ENCODE data around the gene GSG1L.
"Not testable (repeated sequence)": the region's sequence is repeated elsewhere in the genome, so short reads cannot be mapped to it uniquely, and the experiment has no call there.

GSG1L gene

GRCh38 chr16:27745348-27745747 lies 318.2 kb downstream of the GSG1L start:
- no peak for DNase-seq

- no peak for DNase-seq
Measured at GRCh38 chr16:27743963-27744362, 319.6 kb downstream of the GSG1L start.

- DNase-seq, result not testable (repeated sequence)
Measured at GRCh38 chr16:27743001-27743400, 320.5 kb downstream of the GSG1L start.

GRCh38 chr16:27742333-27742732 lies 321.2 kb downstream of the GSG1L start:
- DNase-seq, result no peak

GRCh38 chr16:27740496-27741201 lies 322.9 kb downstream of the GSG1L start:
- no peak for DNase-seq

- DNase-seq, result no peak
Measured at GRCh38 chr16:27739606-27740357, 323.7 kb downstream of the GSG1L start.

- DNase-seq, result no peak
Measured at GRCh38 chr16:27738596-27738995, 324.9 kb downstream of the GSG1L start.

Data from DMS 273 treated with DMSO at 0.1 percent for 48 hours (cell line).